Sigmoid colon (tissue), 7 donors: ENCODE measurements around the gene FAM111A. TPM values are rescaled to one million over a fixed set of nuclear protein-coding genes. Genes with fewer than 3 reads are reported as not detected.
A peak's percentile ranks its signal among the peaks of the same experiment; 100 is the strongest.

ENCODE experiments used
- DNase-seq: peaks from one replicate; pipeline ENCODE4 v3.0.0-alpha.2; 2019
- H3K27ac ChIP-seq, 4 donors: fragments of 200-600 bp; sonication (generic); one replicate each; pipeline ENCODE4 v1.5.1; 2016 to 2019; ENCODE audit warnings: mild to moderate bottlenecking in 1 of 4
- H3K27me3 ChIP-seq, 3 donors: fragments of 200-600 bp; sonication (generic); one replicate each; pipeline ENCODE4 v1.5.1; 2019; ENCODE audit warnings: mild to moderate bottlenecking in 1 of 3
- H3K36me3 ChIP-seq, 4 donors: fragments of 200-600 bp; sonication (generic); one replicate each; pipeline ENCODE4 v1.5.1; 2016 to 2019
- H3K4me1 ChIP-seq, 4 donors: fragments of 200-600 bp; sonication (generic); one replicate each; pipeline ENCODE4 v1.5.1; 2017 to 2019
- H3K4me3 ChIP-seq, 4 donors: fragments of 200-600 bp; sonication (generic); one replicate each; pipeline ENCODE4 v1.5.1; 2017 to 2019; ENCODE audit warnings: mild to moderate bottlenecking in 2 of 4, moderate library complexity in 1 of 4
- H3K9me3 ChIP-seq, 4 donors: fragments of 200-600 bp in 3 of 4; sonication (generic) in 3 of 4; one replicate each; pipeline versions ENCODE4 v1.5.1 to v1.6.1; 2013 to 2019
- CTCF ChIP-seq, 4 experiments: fragments of 450-650 bp in 3 of 4; fragments of 200-600 bp in 1 of 4; IDR thresholded peaks; one replicate each; pipeline ENCODE4 v1.5.1; 2016 to 2019; ENCODE audit warnings: antibody characterized with exemption in 4 of 4, mild to moderate bottlenecking in 3 of 4, moderate library complexity in 2 of 4
- EP300 ChIP-seq, 4 donors: sonication (generic); formaldehyde crosslinking; IDR thresholded peaks; one replicate each; pipeline ENCODE4 v1.6.1; 2017; ENCODE audit warnings: antibody characterized with exemption in 4 of 4
- POLR2A ChIP-seq, 2 donors: fragments of 450-650 bp; IDR thresholded peaks; one replicate each; pipeline ENCODE4 v1.6.1; 2016; ENCODE audit warnings: antibody characterized with exemption in 2 of 2, mild to moderate bottlenecking in 2 of 2, moderate library complexity in 2 of 2
- POLR2AphosphoS5 ChIP-seq, 4 donors: sonication (generic); formaldehyde crosslinking; IDR thresholded peaks; one replicate each; pipeline ENCODE4 v1.6.1; 2017; ENCODE audit warnings: antibody characterized with exemption in 4 of 4
- WGBS, 2 donors: extraction: QIAGEN DNeasy Blood & Tissue Kit; methylation state at CpG; one replicate each; pipeline ENCODE4 v1.1.7; 2013; 5-methylcytosine and 5-hydroxymethylcytosine counted together
- intact Hi-C: fragments of 100-400 bp; cut with DNase I; formaldehyde crosslinking; loops from one replicate; pipeline ENCODE4 v1.15.1; 2023
- polyA plus RNA-seq, 3 donors: library from polyadenylated mRNA; stranded (reverse); fragments of 200-250 nt; gene quantifications; one replicate each; pipeline ENCODE4 v1.2.3, GENCODE V29; 2013
- total RNA-seq, 4 donors: library from RNA; depleted of rRNA; stranded (reverse); fragments of >200 nt; gene quantifications; one replicate each; pipeline ENCODE4 v1.1.0, GENCODE V29; 2016
- donor health status: healthy with polysubstance abuse.
- donor health status: Bipolar disorder and iron deficiency.
- donor health status: healthy.

The FAM111A gene
- total and polyA plus RNA-seq, 7 donors, result 6.6 to 33.4 (median 26.0) TPM

GRCh38 chr11:59154610-59155009, 12.0 kb downstream of the FAM111A start:
- Histone ChIP-seq H3K9me3 (no peaks in the 10 kb centered on the region), H3K4me1 (no peaks in the 10 kb centered on the region), H3K4me3 (no peak overlapping the region), H3K36me3 (peaks cover 0 to 8% (median 2%) of the 10 kb centered on the region in 4 donors), H3K27me3 (no peaks in the 10 kb centered on the region), H3K27ac (no peak overlapping the region)
- whole genome bisulfite sequencing, 2 donors, result 16 to 64% methylated on average over 5 of the region's 5 CpGs
- intact Hi-C loops, result no loop called here
- DNase-seq, result no peak
- TF ChIP-seq POLR2AphosphoS5 (IDR thresholded peaks at IDR 0.05) (no peak), EP300 (IDR thresholded peaks at IDR 0.05) (no peak), POLR2A (IDR thresholded peaks at IDR 0.05) (no peak)

- H3K4me3 ChIP-seq, result no peak overlapping the region
- TF ChIP-seq POLR2AphosphoS5 (IDR thresholded peaks at IDR 0.05) (no peak), POLR2A (IDR thresholded peaks at IDR 0.05) (no peak), EP300 (IDR thresholded peaks at IDR 0.05) (no peak), CTCF (IDR thresholded peaks at IDR 0.05) (no peak)
- intact Hi-C loops, result no loop called here
- DNase-seq, result no peak
- WGBS, 2 donors, result 63 to 82% methylated on average over 3 of the region's 3 CpGs
- no peaks in the 10 kb centered on the region for H3K9me3 ChIP-seq
- no peaks in the 10 kb centered on the region for H3K4me1 ChIP-seq
- H3K27me3 ChIP-seq, result no peaks in the 10 kb centered on the region
- H3K36me3 ChIP-seq, result no peaks in the 10 kb centered on the region
- H3K27ac ChIP-seq, result no peak overlapping the region
Observed at GRCh38 chr11:59157433-59157832, 14.8 kb downstream of the FAM111A start.

- Histone ChIP-seq H3K9me3 (no peaks in the 10 kb centered on the region), H3K27me3 (no peaks in the 10 kb centered on the region), H3K4me1 (no peaks in the 10 kb centered on the region), H3K27ac (no peak overlapping the region), H3K36me3 (no peaks in the 10 kb centered on the region), H3K4me3 (no peak overlapping the region)
- DNase-seq, result no peak
- TF ChIP-seq EP300 (IDR thresholded peaks at IDR 0.05) (no peak), CTCF (IDR thresholded peaks at IDR 0.05) (peak; percentile 45 to 66 (median 64))
- intact Hi-C loops, result no loop called here
- 38 to 43% methylated on average over 8 of the region's 8 CpGs for WGBS, 2 donors
Observed at GRCh38 chr11:59158206-59159068, 15.8 kb downstream of the FAM111A start.

GRCh38 chr11:59164028-59164427, 21.4 kb downstream of the FAM111A start:
- Histone ChIP-seq H3K9me3 (no peaks in the 10 kb centered on the region), H3K36me3 (no peaks in the 10 kb centered on the region), H3K27me3 (no peaks in the 10 kb centered on the region), H3K27ac (no peak overlapping the region), H3K4me3 (no peak overlapping the region), H3K4me1 (no peaks in the 10 kb centered on the region)
- WGBS, 2 donors, result 66 to 86% methylated on average over 3 of the region's 3 CpGs
- TF ChIP-seq EP300 (IDR thresholded peaks at IDR 0.05) (no peak), POLR2AphosphoS5 (IDR thresholded peaks at IDR 0.05) (no peak), POLR2A (IDR thresholded peaks at IDR 0.05) (no peak), CTCF (IDR thresholded peaks at IDR 0.05) (no peak)
- intact Hi-C loops, result no loop called here
- DNase-seq, result no peak

GRCh38 chr11:59171508-59172322, 29.1 kb downstream of the FAM111A start, which contains the start of gene DTX4:
Gene DTX4, plus strand, starts transcription at chr11:59172132. Its CDS starts 464 bp downstream, at chr11:59172596.
- WGBS, 2 donors, result 0 to 1% methylated on average over 64 of the region's 64 CpGs
- Histone ChIP-seq H3K36me3 (no peaks in the 10 kb centered on the region), H3K27ac (peak within 1 kb of the TSS; percentile 56 to 75 (median 66)), H3K4me1 (peaks cover 0 to 20% (median 16%) of the 10 kb centered on the region in 4 donors), H3K4me3 (peak within 1 kb of the TSS; percentile 40 to 73 (median 58)), H3K27me3 (no peaks in the 10 kb centered on the region), H3K9me3 (no peaks in the 10 kb centered on the region)
- TF ChIP-seq POLR2A (IDR thresholded peaks at IDR 0.05) (no peak), POLR2AphosphoS5 (IDR thresholded peaks at IDR 0.05) (peak in 2 of 4 donors; percentile 25 to 46), CTCF (IDR thresholded peaks at IDR 0.05) (peak; percentile 77 to 91 (median 87))
- intact Hi-C loops, result loop anchor here (1.0 to 10.0 kb wide), 3 partner anchors 37 to 513 kb away; no protein-coding TSS in a partner anchor
- peak; percentile 96 for DNase-seq
